CD4-positive, alpha-beta T cell (primary cell): ENCODE measurements around the gene OPCML. TPM values are rescaled to one million over a fixed set of nuclear protein-coding genes. Genes with fewer than 3 reads are reported as not detected.

ENCODE experiments used
- ATAC-seq: fragments of 200-7000 bp; cut with Tn5 transposase; one replicate; pipeline ENCODE4 v1.10.0; 2022; ENCODE audit warnings: mild to moderate bottlenecking; ENCODE audit not compliant: poor library complexity
- CTCF ChIA-PET: fragments of 350-600 bp; sonication (Branson Sonifier 250); formaldehyde crosslinking; loops from one replicate; lab custom pipeline; 2021; ENCODE audit warnings: antibody characterized with exemption, inconsistent platforms; lab: Charles Lee
- POLR2A ChIA-PET: fragments of 350-600 bp; sonication (Branson Sonifier 250); formaldehyde crosslinking; loops from one replicate; lab custom pipeline; 2021; ENCODE audit warnings: antibody characterized with exemption, inconsistent platforms; lab: Charles Lee
- DNase-seq, 14 experiments: peaks; one replicate each; pipeline ENCODE4 v3.0.0-alpha.2; 2013 to 2020; ENCODE audit warnings: mixed read lengths in 2 of 14
- H3K27ac ChIP-seq, 2 donors: one replicate each; pipeline versions ENCODE4 v1.5.1 to v1.7.0; 2013; ENCODE audit warnings: low read length in 2 of 2, low read depth in 1 of 2, mild to moderate bottlenecking in 1 of 2
- H3K27me3 ChIP-seq, 2 experiments: 1 replicate in 1 of 2; 2 replicates in 1 of 2; pipeline versions ENCODE4 v1.6.1 to v1.7.0; 2013; ENCODE audit warnings: low read length in 2 of 2, control low read depth in 1 of 2, mild to moderate bottlenecking in 1 of 2, moderate library complexity in 1 of 2; ENCODE audit not compliant: insufficient read depth in 2 of 2, control insufficient read depth in 1 of 2
- H3K36me3 ChIP-seq: one replicate; pipeline ENCODE4 v1.6.1; 2013; ENCODE audit warnings: low read length, control low read depth; ENCODE audit not compliant: insufficient read depth
- H3K4me1 ChIP-seq: one replicate; pipeline ENCODE4 v1.6.1; 2013; ENCODE audit warnings: low read length, control low read depth; ENCODE audit not compliant: insufficient read depth
- H3K4me3 ChIP-seq: one replicate; pipeline ENCODE4 v1.5.1; 2013; ENCODE audit warnings: mild to moderate bottlenecking, low read length, moderate library complexity
- H3K9me3 ChIP-seq, 2 experiments: 1 replicate in 1 of 2; 2 replicates in 1 of 2; pipeline versions ENCODE4 v1.6.1 to v1.7.0; 2013; ENCODE audit warnings: low read length in 2 of 2, mild to moderate bottlenecking in 2 of 2, control low read depth in 1 of 2, moderate library complexity in 1 of 2; ENCODE audit not compliant: control insufficient read depth in 1 of 2, insufficient read depth in 1 of 2
- H3K27ac Mint-ChIP-seq: one replicate; pipeline ENCODE4 v1.8.0; 2020; ENCODE audit warnings: mixed read lengths
- H3K27me3 Mint-ChIP-seq: one replicate; pipeline ENCODE4 v1.8.0; 2021; ENCODE audit warnings: mixed read lengths
- H3K36me3 Mint-ChIP-seq: one replicate; pipeline ENCODE4 v1.8.0; 2021; ENCODE audit warnings: low read depth, mixed read lengths
- H3K4me1 Mint-ChIP-seq: one replicate; pipeline ENCODE4 v1.8.0; 2021; ENCODE audit warnings: low read depth, mixed read lengths
- H3K4me3 Mint-ChIP-seq: one replicate; pipeline ENCODE4 v1.8.0; 2020; ENCODE audit warnings: mild to moderate bottlenecking, mixed read lengths
- H3K9me3 Mint-ChIP-seq: one replicate; pipeline ENCODE4 v1.8.0; 2020; ENCODE audit warnings: mixed read lengths
- CTCF ChIP-seq: fragments of 200-600 bp; IDR thresholded peaks from one replicate; pipeline ENCODE4 v1.8.0; 2022; ENCODE audit warnings: antibody characterized with exemption, mild to moderate bottlenecking
- intact Hi-C, 2 experiments: fragments of 100-400 bp; cut with DNase I in 1 of 2; cut with micrococcal nuclease in 1 of 2; formaldehyde crosslinking; loops; one replicate each; pipeline versions ENCODE4 v1.15.1 to v1.9.0; 2023 to 2025; cut with DNase I, micrococcal nuclease
- total RNA-seq, 174 experiments: library from RNA in 2 of 174; stranded (reverse) in 2 of 174; gene quantifications; one replicate each; pipeline ENCODE4 v1.2.3 and lab custom pipeline; 2021 to 2026

OPCML gene
- total RNA-seq, 2 experiments from 2014 or later, result not detected

GRCh38 chr11:132452616-132453015 lies 1079.7 kb downstream of the OPCML start:
- Mint-ChIP-seq H3K27ac (no peak overlapping the region), H3K27me3 (no peaks in the 10 kb centered on the region), H3K36me3 (no peaks in the 10 kb centered on the region), H3K9me3 (no peaks in the 10 kb centered on the region), H3K4me3 (no peak overlapping the region), H3K4me1 (no peaks in the 10 kb centered on the region)
- Histone ChIP-seq H3K27ac (no peak overlapping the region), H3K4me1 (no peaks in the 10 kb centered on the region), H3K9me3 (peaks cover 0 to 6% of the 10 kb centered on the region in 2 experiments), H3K4me3 (no peak overlapping the region), H3K36me3 (no peaks in the 10 kb centered on the region), H3K27me3 (no peaks in the 10 kb centered on the region)
- intact Hi-C loops, result no loop called here
- POLR2A ChIA-PET, result no interaction called here
- DNase-seq (no peak), ATAC-seq (no peak)
- CTCF ChIA-PET, result no interaction called here
- TF ChIP-seq CTCF, result no peak

DNA sequence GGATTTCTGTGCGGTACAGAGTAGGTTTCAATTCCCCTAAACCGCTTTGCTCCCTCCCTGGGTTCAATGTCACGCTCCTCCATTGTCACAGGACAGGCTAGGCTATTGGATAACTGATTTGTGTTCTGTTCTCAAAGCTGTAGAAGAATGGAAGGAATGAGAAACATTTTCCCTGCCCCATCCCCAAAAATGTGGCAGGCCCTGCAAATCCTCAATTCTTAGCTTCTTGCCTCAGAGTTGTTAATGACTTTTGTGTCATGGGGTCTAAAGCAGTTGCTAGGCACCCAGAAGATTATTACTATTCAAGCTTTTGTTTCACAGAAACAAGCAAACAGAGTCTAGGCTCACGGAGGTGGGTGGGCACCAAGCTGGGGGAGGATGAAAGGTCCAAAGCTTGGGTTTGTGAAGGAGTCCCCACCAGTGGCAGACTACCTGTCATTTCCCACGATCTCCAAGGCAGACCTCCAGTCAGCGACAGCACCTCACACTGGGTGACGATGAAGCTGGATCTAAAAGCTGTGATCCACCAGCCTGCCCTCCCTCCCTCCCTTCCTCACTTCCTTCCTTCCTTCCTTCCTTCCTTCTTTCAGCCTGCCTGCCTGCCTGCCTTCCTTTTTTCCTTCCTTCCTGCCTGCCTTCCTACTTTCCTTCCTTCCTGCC lies 1080.2 kb downstream of the OPCML start:
- peaks cover 0 to 6% of the 10 kb centered on the region in 2 experiments for H3K9me3 ChIP-seq
- TF ChIP-seq CTCF, result no peak
- ATAC-seq, result no peak
- Mint-ChIP-seq H3K27me3 (no peaks in the 10 kb centered on the region), H3K4me3 (no peak overlapping the region), H3K9me3 (no peaks in the 10 kb centered on the region), H3K4me1 (no peaks in the 10 kb centered on the region), H3K27ac (no peak overlapping the region), H3K36me3 (no peaks in the 10 kb centered on the region)
- intact Hi-C loops, result no loop called here
- H3K27me3 ChIP-seq, result no peaks in the 10 kb centered on the region
- no peaks in the 10 kb centered on the region for H3K36me3 ChIP-seq
- H3K27ac ChIP-seq, result no peak overlapping the region
- H3K4me3 ChIP-seq, result no peak overlapping the region
- no peaks in the 10 kb centered on the region for H3K4me1 ChIP-seq
- no peak for DNase-seq
- POLR2A ChIA-PET, result no interaction called here
- CTCF ChIA-PET, result no interaction called here

- TF ChIP-seq CTCF, result no peak
- H3K4me1 ChIP-seq, result no peaks in the 10 kb centered on the region
- intact Hi-C loops, result no loop called here
- CTCF ChIA-PET, result no interaction called here
- no peak overlapping the region for H3K4me3 ChIP-seq
- peaks cover 0 to 6% of the 10 kb centered on the region in 2 experiments for H3K9me3 ChIP-seq
- Mint-ChIP-seq H3K27me3 (no peaks in the 10 kb centered on the region), H3K4me3 (no peak overlapping the region), H3K9me3 (no peaks in the 10 kb centered on the region), H3K36me3 (no peaks in the 10 kb centered on the region), H3K27ac (no peak overlapping the region), H3K4me1 (no peaks in the 10 kb centered on the region)
- ATAC-seq (no peak), DNase-seq (no peak)
- no peak overlapping the region for H3K27ac ChIP-seq
- POLR2A ChIA-PET, result no interaction called here
- H3K27me3 ChIP-seq, result no peaks in the 10 kb centered on the region
- H3K36me3 ChIP-seq, result no peaks in the 10 kb centered on the region
Observed at GRCh38 chr11:132450631-132451030, 1081.7 kb downstream of the OPCML start.
